Activated CD8-positive, alpha-beta T cell treated with anti-CD3 and anti-CD28 coated beads for 36 hours (primary cell): Measurements from ENCODE around the gene CLEC2A. TPM values are rescaled to one million over a fixed set of nuclear protein-coding genes. Genes with fewer than 3 reads are reported as not detected.

Experiments used
- ATAC-seq: fragments of 200-7000 bp; cut with Tn5 transposase; one replicate; pipeline ENCODE4 v1.10.0; 2021; ENCODE audit warnings: mild to moderate bottlenecking, moderate library complexity
- CTCF ChIA-PET: fragments of 350-600 bp; sonication (Branson Sonifier 250); formaldehyde crosslinking; loops from one replicate; lab custom pipeline; 2021; ENCODE audit warnings: antibody characterized with exemption; lab: Charles Lee
- POLR2A ChIA-PET: fragments of 350-600 bp; sonication (Branson Sonifier 250); formaldehyde crosslinking; loops from one replicate; lab custom pipeline; 2021; ENCODE audit warnings: antibody characterized with exemption; lab: Charles Lee
- DNase-seq: peaks from one replicate; pipeline ENCODE4 v3.0.0-alpha.2; 2020
- H3K27ac Mint-ChIP-seq: one replicate; pipeline ENCODE4 v1.8.0; 2021; ENCODE audit warnings: mild to moderate bottlenecking, mixed read lengths
- H3K27me3 Mint-ChIP-seq: one replicate; pipeline ENCODE4 v1.8.0; 2021; ENCODE audit warnings: mixed read lengths
- H3K36me3 Mint-ChIP-seq: one replicate; pipeline ENCODE4 v1.8.0; 2021; ENCODE audit warnings: low read depth, mixed read lengths
- H3K4me1 Mint-ChIP-seq: one replicate; pipeline ENCODE4 v1.8.0; 2021; ENCODE audit warnings: low read depth, mixed read lengths
- H3K4me3 Mint-ChIP-seq: one replicate; pipeline ENCODE4 v1.8.0; 2021; ENCODE audit warnings: mild to moderate bottlenecking, moderate library complexity, mixed read lengths
- H3K9me3 Mint-ChIP-seq: one replicate; pipeline ENCODE4 v1.8.0; 2021; ENCODE audit warnings: mixed read lengths
- CTCF ChIP-seq: fragments of 200-600 bp; IDR thresholded peaks from one replicate; pipeline ENCODE4 v1.8.0; 2022; ENCODE audit warnings: antibody characterized with exemption, mild to moderate bottlenecking
- intact Hi-C: fragments of 100-400 bp; cut with micrococcal nuclease; formaldehyde crosslinking; loops from one replicate; pipeline ENCODE4 v1.10.0; 2022
- total RNA-seq, 2 experiments: library from RNA; stranded (reverse); gene quantifications; one replicate each; pipeline ENCODE4 v1.2.3, GENCODE V29; 2021

The CLEC2A gene
- total RNA-seq, 2 experiments from 2014 or later, result not detected

- no peak for ATAC-seq
- ChIA-PET CTCF (interaction anchor here (0.7 kb wide), 1 partner anchor 29 kb away, joined by 3 read pairs; no protein-coding TSS in a partner anchor), POLR2A (no interaction called here)
- TF ChIP-seq CTCF, result no peak
- H3K36me3 Mint-ChIP-seq, result peaks cover 8% of the 10 kb centered on the region
- no peak overlapping the region for H3K27ac Mint-ChIP-seq
- no peaks in the 10 kb centered on the region for H3K27me3 Mint-ChIP-seq
- H3K4me1 Mint-ChIP-seq, result peaks cover 12% of the 10 kb centered on the region
- H3K4me3 Mint-ChIP-seq, result no peak overlapping the region
- peaks cover 17% of the 10 kb centered on the region for H3K9me3 Mint-ChIP-seq
- no peak for DNase-seq
- intact Hi-C loops, result no loop called here
These were observed 33.0 kb downstream of the CLEC2A start for GRCh38 chr12:9899209-9899608.

GRCh38 chr12:9897535-9897934 lies 34.6 kb downstream of the CLEC2A start:
- H3K27ac Mint-ChIP-seq, result no peak overlapping the region
- CTCF ChIA-PET, result interaction anchor here (1.3 kb wide), 1 partner anchor 84 kb away, joined by 3 read pairs; no protein-coding TSS in a partner anchor
- POLR2A ChIA-PET, result no interaction called here
- DNase-seq (no peak), ATAC-seq (no peak)
- H3K4me1 Mint-ChIP-seq, result peaks cover 16% of the 10 kb centered on the region
- TF ChIP-seq CTCF, result no peak
- H3K36me3 Mint-ChIP-seq, result peaks cover 5% of the 10 kb centered on the region
- intact Hi-C loops, result no loop called here
- H3K9me3 Mint-ChIP-seq, result peaks cover 6% of the 10 kb centered on the region
- H3K4me3 Mint-ChIP-seq, result no peak overlapping the region
- no peaks in the 10 kb centered on the region for H3K27me3 Mint-ChIP-seq

- ChIA-PET POLR2A (interaction anchor here (1.0 kb wide), 2 partner anchors 11 to 26 kb away, joined by 3 to 4 read pairs; partner anchors contain the start of gene CLEC2B), CTCF (interaction anchor here (0.9 to 2.1 kb wide), 9 partner anchors 10 to 258 kb away, joined by 3 to 17 read pairs (median 4); no protein-coding TSS in a partner anchor)
- no peaks in the 10 kb centered on the region for H3K36me3 Mint-ChIP-seq
- TF ChIP-seq CTCF, result no peak
- intact Hi-C loops, result no loop called here
- no peaks in the 10 kb centered on the region for H3K27me3 Mint-ChIP-seq
- ATAC-seq (no peak), DNase-seq (no peak)
- no peak overlapping the region for H3K27ac Mint-ChIP-seq
- H3K4me3 Mint-ChIP-seq, result no peak overlapping the region
- no peaks in the 10 kb centered on the region for H3K9me3 Mint-ChIP-seq
- H3K4me1 Mint-ChIP-seq, result peaks cover 16% of the 10 kb centered on the region
These were observed 36.8 kb downstream of the CLEC2A start for GRCh38 chr12:9895215-9895971.

GRCh38 chr12:9888665-9889273 lies 43.4 kb downstream of the CLEC2A start:
- Mint-ChIP-seq H3K4me3 (no peak overlapping the region), H3K27me3 (no peaks in the 10 kb centered on the region), H3K27ac (no peak overlapping the region), H3K9me3 (no peaks in the 10 kb centered on the region), H3K36me3 (no peaks in the 10 kb centered on the region), H3K4me1 (peaks cover 9% of the 10 kb centered on the region)
- TF ChIP-seq CTCF, result no peak
- intact Hi-C loops, result no loop called here
- ATAC-seq, result no peak
- CTCF ChIA-PET, result no interaction called here
- DNase-seq, result no peak
- POLR2A ChIA-PET, result interaction anchor here (1.1 kb wide), 1 partner anchor 16 kb away, joined by 3 read pairs; no protein-coding TSS in a partner anchor

GRCh38 chr12:9883175-9883574 lies 49.0 kb downstream of the CLEC2A start:
- Mint-ChIP-seq H3K4me1 (peaks cover 13% of the 10 kb centered on the region), H3K27ac (no peak overlapping the region), H3K4me3 (no peak overlapping the region), H3K27me3 (no peaks in the 10 kb centered on the region), H3K9me3 (no peaks in the 10 kb centered on the region), H3K36me3 (no peaks in the 10 kb centered on the region)
- ChIA-PET CTCF (interaction anchor here (1.4 kb wide), 1 partner anchor 69 kb away, joined by 3 read pairs; no protein-coding TSS in a partner anchor), POLR2A (no interaction called here)
- no peak for DNase-seq
- intact Hi-C loops, result no loop called here
- TF ChIP-seq CTCF, result no peak
- ATAC-seq, result no peak
